Activated CD4-positive, alpha-beta T cell treated with anti-CD3 and anti-CD28 coated beads for 48 hours (primary cell): ENCODE data around the gene AKTIP.
"Not testable (repeated sequence)": the region's sequence is repeated elsewhere in the genome, so short reads cannot be mapped to it uniquely, and the experiment has no call there.

ENCODE experiments used
- DNase-seq: peaks from one replicate; pipeline ENCODE4 v3.0.0-alpha.2; 2020

The AKTIP gene

DNA sequence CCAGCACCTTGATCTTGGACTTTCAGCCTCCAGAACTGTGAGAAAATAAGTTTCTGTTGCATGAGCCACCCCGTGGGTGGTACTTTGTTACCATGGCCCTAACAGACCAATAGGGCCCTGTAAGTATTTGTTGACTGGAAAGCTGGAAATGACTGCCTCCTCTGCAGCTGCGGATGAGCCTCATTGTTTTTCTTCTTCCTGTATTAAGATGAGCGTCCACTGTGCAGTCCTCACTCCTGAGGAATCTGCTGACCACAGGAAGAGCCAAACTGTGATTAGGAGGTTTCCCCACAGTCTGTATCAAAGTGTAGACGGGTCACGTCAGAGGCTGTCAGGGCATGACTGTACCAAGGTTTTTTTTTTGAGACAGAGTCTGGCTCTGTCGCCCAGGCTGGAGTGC, 12.2 kb upstream of the AKTIP start:
- DNase-seq = no peak

DNA sequence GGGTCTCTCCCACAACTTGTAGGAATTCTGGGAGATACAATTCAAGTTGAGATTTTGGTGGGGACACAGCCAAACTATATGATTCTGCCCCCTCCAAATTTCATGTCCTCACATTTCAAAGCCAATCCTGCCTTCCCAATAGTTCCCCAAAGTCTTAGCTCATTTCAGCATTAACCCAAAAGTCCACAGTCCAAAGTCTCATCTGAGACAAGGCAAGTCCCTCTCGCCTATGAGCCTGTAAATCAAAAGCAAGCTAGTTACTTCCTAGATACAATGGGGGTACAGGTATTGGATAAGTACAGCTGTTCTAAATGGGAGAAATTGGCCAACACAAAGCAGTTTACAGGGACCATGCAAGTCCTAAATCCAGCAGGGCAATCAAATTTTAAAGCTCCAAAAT, 9.8 kb upstream of the AKTIP start:
- DNase-seq = not testable (repeated sequence)

DNA sequence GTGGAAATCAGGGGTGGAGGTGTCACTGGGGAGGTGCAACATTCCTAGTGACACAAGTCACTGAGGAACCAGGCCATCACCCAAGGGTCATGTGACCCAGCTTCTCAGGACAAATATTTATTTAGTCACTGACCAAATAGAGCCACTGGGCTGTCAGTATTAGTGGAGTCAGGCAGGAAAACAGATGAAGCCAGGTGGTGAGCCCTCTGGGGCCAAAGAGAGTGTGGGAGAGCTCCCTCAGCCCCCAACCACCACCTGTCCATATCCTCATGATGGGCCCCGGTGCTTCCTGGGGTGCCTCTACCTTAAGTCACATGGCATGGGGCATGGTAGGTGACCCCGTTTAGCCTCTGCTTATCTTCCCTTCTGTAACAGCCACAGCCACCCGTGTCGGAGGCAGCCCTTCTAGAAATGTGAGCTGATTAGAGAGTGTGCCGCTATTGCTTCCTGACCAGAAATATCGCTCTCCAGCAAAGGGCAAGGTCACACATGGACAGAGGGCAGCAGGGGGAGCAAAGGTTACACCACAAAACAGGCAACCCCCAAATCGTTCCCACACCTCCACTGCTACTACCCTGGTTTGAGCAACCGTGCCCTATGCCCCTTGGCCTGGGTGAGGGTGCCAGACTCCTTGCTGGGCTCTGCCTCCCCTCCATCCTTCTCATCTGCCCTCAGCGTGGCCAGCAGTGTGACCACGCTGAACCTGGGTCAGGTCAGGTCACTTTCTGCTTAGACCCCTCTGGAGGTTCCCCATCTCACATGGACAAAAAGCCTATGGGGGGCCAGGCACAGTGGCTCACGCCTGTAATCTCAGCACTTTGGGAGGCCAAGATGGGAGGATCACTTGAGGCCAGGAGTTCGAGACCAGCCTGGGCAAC, 8.6 kb upstream of the AKTIP start:
- no peak for DNase-seq

DNA sequence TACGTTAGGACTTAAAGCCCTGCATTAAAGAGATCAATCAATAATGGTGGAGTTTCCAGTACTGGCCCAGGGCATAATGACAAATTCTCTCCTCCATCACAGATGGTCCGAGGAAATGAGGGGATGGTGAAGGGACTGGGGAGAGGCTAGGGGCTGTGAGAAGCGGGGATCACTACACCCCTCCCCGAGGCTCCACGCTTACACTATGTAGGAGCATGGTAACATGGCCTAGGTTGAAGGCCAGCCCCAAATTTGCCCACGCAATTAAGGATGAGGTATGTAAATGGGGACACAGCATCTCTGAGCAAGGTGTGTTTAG, 8.0 kb upstream of the AKTIP start:
- no peak for DNase-seq

DNA sequence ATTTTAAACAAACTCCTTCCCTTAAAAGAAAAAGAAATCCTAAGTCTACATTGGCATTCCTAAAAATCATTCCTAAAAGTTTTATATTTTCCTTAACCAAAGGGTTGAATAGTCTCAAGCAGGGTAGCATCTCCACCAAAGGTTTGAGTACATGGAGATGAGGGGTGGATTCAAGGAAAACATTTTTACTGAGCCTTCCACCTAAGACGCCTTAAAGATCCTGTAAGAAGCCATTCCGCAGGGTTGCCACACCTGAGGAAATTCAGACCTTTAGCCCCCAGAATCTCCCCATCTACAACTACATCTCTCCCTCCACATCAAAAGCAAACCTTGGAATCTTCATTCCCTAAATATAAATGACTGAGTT, 7.7 kb upstream of the AKTIP start:
- DNase-seq = no peak

DNA sequence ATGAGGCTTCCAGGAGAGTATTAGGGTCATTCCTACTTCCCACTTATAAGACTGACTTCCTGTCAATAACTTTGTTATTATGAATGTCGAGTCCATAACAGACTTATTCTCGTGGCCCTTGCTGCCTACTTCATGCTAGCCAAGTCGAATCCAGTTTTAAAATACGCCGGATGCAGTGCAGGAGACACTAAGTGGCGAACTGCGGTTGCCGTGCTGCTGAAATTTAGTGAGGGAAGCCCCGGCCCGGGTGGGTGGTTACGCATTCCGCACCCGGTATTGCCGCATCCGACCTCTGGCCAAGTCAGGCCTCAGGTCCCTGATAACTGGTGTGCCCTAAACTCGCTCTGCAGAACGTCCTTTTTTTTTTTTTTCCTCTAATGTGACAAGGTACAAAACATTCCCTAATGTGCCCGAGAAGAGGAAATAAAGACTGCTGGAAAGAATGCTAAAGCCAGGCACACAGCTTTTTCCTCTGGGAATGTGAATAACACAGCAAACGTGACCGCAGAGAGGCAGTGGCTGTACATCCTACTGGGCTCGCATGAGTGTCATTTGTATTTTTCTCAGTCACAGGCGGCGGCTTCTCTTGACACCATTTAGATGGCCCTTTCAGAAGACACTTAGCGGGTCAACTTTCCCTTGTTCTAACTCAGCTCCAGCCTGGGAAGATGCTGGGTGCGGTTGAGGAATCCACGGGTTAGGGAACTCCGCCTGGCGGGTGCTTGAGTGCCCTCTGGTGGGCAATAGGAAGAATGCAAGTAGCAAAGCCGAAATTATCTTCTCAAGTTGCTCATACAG, 7.1 kb upstream of the AKTIP start:
- peak; percentile 54 for DNase-seq

DNA sequence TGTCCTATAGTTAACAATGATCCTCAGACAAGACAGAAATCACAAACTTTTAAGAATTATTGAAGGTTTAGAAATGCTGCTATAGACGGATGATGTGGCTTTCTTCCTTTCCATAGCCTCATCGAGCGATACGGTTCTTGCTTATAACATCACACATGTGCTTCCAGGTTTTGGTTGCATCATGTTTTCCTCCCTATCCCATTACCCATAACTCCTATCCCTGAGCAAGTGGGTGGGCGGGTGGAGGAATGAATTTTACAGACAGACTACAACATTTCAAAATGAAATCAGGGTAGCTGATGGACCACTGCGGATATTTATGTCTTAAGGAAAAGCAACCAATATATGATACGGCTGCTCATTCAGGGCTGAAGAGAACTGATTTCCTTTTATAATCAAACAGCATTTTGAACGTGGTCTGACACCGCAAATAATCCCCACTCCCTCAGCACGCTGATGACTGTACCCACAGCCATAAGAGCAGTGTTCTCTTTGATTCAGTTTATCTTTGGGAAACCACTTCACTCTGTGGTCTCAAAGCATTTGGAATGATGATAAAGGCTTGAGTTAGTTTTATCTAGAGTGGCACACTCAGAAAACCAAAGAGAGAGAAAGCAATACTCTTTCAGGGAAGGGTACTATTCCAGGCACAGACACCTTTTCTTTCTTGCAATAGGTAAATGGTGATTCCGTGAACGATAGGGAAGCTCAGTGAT, 4.6 kb upstream of the AKTIP start:
- no peak for DNase-seq

DNA sequence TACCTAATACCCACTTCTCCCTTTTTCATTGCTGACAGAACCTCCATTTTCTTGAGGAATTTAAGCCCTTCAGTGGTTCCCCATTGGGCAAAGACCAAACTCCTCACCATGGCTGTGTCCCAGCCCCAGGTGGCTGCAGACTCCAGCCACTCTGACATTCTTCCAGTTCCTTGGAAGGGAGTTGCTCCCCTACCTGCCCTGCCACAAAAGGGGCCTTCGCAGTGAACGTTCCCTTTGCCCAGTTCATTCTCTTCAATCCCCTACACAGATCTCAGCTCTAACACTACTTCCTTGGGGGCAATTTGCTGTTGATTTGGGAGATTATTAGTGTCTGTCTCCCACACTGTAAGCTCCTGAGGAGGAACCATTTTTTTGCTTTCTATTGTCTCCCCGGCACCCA, 3.2 kb upstream of the AKTIP start:
- DNase-seq = no peak

DNA sequence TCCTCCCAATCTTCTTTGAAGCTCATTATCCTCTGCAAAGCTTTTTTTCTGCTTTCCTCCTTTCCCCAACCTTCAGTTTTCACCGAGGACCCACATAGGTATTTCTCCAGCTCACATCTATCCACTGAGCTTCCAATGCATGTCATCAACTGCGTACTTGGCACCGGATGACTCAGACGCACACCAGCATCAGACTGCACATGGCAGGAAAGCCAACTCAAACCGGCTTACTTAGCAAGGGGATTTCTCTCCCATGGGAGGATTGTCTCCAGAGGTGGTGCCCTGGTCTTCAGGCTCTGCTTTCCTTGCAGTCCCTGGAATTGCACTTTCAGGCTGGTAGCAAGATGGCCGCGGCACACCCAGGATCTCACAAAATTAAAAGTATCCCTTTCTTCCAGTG, 1.7 kb upstream of the AKTIP start:
- DNase-seq = peak; percentile 26

DNA sequence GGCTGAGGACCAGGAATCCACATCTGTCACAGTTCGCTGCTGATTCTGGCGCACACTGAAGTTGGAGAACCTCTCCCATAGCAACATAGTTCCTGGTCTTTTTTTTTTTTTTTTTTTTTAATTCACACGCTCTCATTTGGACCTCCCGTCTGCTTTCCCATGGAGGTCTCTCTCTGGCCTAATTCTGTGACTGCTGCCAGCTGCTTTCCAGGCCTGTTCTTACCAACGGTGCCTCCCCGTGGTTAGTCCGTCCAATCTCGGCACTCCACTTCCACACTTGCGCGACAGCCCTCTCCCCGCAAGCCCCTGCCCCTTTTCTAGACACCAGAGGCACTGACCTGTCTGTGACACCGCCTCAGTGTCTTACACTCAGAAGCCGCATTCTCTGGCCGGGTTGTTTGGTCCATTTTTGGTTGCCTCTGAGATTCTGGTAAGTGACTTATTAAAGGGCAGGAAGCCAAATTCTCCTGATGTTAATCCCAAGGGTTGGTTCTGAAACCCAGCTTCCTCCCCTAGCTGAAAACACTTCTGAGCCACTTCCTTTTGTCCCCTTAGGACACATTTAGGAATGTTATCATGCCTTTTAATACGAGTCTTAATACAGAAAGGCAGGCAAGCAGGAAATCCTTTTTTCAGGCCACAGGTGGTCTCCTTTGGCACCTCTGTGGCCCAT, 1.1 kb upstream of the AKTIP start:
- DNase-seq = peak; percentile 38

DNA sequence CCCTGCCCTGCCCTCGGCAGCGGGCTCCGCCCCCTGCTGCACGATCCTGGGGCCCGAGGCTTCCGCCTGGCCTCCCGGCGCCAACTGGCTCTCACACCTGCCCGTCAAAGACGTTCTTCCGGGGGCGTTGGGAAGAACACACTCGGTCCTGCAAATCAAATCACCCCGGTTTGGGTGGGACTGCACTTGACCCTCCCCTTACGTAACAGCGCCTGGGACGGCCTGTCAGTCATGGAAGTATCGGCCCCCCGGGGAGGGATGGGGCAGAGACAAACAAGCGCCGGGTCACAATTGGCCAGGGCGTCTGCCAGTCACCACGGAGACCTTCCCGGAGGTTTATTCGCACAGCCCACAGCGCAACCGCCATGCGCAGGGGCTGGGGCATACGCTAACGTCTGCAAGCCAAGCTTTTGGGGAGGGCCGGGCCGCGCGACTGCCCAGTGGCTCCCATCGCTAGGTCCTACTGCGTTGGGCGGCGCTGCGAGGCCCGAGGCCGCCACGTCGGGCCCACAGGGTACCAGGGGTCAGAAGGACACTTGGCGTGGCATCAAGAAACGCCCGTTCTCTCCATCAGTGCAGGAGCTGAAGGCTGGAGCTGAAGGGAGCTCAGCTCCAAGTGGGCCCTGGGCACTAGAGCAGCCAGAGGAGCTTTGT, 388 bp upstream of the AKTIP start:
- DNase-seq = peak; percentile 100

DNA sequence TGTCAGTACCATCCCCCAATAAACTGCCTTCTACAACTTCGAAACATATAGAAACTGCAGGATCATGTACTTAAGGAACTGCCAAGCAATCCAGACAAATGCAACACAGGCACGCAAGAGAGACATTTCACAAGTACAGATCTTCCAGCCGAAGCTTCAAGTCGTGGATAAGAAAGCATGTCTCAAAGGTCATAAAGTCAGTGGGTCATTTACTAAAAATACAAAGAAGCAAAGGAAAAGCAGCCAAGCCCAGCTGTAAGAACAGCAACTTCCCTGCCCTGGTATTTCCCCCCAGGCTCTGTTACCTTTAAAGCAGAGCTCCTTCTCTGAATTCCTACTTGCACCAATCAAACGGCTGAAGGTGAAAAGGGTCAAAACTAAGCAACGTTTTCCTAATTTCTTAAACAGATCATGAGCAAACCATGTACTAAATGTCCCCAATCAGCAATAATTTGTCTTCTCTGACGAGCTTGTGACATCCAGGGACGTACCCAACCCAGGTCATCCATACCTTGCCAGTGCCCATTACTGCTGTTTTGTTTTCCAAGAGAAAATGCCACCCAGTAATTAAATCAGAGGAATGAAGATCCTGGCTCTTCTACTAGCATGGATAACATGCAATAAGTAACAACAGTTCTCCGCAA, 1.7 kb downstream of the AKTIP start:
- DNase-seq = no peak

DNA sequence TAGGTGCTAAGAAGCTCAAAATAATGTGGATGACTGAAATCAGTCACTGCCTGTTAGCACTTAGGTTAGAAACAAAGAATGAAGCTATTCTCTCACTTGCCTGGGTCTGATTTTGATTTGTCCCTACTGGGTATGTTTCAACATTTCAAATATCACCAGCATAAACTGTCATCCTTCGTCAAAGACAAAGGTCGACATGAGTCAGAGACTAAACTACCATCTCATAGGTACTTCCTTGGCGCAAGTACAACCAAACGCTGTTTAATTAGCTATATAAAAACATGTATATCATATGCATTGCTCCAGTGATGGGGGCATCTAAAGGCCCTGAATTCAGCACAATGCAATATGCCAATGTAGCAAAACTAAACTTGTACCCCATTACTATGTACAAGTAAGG, 4.0 kb downstream of the AKTIP start:
- no peak for DNase-seq

DNA sequence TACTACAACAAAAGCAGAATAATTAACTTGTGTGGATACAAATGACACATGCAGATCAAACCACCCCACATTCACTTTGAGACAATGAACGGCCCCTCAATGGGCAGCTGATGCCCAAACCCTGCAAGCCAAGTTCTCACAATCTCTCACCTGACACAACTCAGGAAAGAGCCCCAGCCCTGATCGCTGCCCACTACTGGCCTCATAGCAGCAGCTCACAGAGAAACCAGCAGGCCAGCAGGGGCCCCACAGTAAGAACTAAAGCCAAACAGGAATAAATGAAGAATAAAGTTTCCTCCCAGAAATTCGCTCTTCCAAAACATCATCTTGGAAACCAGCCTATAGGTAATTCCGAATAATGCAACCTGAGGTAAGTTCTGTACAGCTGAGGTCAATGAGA, 7.7 kb downstream of the AKTIP start:
- DNase-seq = no peak

DNA sequence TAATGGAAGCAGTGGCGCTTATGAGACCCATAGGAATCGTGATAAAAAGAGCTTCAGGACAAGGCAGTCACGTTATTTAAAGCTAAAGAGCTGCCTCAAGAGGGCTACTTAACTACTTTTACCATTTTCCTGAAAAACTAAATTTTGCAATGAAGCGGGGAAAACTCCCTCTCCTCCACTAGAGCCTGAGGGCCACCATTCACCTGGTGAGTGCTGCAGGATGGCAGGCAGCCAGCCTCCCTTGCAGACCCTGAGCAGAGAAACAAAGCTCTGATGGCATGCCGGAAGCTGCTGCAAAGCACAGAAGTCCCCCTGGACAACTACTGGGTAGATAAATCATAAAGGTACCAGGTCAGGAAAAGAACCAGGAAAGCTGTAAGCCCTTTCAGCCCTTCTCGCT, 8.4 kb downstream of the AKTIP start:
- DNase-seq = no peak

DNA sequence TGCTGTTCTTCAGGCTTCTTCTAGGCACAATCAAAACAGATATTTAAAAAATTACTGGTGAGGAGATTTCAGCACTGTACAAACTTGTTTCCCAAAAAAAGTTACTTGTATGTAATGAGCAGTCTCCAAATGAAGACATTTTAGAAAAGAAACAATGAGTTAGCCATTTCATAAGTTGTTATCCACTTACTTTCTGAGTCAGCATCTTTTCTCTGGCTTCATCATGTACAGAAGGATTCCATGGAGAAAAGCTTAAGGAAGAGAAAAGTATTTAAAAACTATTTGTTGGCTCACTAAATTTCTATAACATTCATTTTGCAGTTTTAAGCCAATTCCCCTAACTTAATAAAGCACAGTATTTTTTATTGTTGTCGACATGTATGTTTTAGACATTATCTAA, 10.5 kb downstream of the AKTIP start:
- no peak for DNase-seq

DNA sequence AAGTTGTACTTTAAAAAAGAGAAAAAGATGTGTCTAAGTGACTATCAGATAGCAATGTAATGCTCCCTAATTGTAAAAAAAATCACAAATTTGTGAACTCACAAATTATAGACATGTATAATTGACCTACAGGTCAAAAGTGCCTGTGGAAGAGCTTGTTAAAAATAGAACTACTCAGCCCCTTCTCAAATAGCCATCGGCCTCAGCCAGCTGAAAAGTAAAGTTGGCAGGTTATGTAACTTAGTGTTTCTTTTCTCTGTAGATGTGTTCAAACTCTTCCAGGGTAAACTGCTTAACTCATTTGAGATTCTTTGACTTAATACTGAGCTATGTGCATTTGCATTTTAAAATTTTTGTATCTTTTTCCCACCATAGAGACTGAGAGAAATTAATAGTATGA, 13.3 kb downstream of the AKTIP start:
- DNase-seq = no peak

DNA sequence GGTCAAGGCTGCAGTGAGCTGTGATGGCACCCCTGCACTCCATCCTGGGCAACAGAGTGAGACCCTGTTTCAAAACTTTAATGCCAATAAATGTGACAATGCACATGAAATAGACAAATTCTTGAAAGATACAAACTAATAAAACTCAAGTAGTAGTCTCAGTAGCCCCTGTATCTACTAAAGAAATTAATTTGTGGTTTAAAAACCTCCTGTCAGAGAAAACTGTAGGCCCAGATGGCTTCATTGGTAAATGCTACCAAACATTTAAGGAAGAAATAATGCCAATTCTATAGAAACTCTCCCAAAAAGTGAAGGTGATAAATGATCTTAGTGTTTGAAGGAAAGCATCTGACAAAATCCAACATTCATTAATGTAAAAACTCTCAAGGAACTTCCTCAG, 16.8 kb downstream of the AKTIP start:
- DNase-seq = no peak

DNA sequence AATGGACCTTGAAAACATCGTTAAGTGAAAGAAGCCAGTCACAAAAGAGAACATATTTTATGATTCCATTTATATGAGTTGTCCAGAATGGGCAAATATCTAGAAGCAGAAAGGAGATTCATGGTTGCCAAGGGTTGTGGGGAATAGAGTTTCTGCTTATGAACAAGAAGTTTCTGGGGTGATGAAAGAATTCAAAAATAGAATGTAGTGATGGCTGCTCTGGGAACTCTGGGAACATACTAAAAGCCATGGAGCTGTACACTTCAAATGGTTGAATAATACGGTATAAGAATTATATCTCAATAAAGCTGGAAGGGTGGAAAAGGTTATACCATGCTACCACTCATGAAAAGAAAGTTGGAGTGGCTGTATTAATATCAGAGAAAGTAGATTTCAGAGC, 18.5 kb downstream of the AKTIP start:
- no peak for DNase-seq

DNA sequence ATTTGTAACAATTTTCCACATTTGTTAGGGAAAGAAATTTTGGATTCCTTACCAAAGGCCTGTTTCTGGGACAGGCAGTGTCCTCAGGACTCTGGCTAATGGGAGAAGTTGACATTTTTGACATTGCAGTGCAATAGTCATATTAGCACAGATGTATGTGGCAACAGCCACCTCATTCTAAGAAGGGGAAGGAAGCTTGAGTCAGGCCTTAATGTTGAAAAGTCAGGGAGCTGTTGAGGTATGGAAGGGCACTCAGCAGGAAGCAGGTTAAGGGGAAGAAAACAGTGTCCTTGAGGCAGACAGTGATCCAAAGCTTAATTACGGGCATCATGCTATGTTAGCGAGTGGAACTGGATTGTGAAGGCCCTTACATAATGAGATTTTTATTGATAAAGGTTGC, 20.9 kb downstream of the AKTIP start:
- DNase-seq = no peak

DNA sequence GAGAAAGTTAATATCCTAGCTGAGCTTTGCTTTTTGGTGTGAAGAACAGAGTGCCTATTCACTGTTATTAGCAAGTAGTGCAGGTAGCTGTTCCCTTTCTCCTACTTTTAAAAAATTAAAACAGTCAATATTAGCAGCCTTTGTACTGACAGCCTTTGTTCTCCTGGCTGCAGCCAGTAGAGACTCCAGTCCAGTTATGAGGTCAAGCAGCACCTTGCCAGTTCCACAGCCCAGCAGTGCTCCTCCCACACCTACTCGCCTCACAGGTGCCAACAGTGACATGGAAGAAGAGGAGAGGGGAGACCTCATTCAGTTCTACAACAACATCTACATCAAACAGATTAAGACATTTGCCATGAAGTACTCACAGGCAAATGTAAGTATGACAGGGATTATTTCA, 22.6 kb downstream of the AKTIP start:
- DNase-seq = no peak

DNA sequence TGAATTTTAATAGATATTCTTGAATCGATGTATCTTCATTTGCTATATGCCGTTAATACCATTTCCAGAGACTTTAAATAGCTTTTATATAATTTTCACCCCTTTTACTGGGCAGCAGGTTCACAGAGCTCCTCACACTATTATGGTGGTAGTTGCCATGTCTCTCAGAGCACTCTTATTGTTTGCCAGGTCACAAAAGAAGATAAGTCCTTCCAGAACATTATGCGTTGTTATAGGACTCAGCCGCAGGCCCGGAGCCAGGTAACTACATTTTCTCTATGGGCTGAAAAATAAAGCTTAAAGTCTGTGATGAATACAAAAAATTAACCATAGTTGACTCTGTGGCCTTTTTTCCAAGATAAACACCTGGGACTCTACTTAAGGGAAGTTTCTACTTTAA, 24.0 kb downstream of the AKTIP start:
- DNase-seq = no peak
